VCaP (cell line): ENCODE data around the gene FRAS1.
"Not testable (repeated sequence)": the region's sequence is repeated elsewhere in the genome, so short reads cannot be mapped to it uniquely, and the experiment has no call there.

Source experiments
- H3K27ac ChIP-seq: fragments of 450-650 bp; 2 replicates; pipeline ENCODE4 v1.5.1; 2017
- CTCF ChIP-seq: fragments of 450-650 bp; conservative IDR thresholded peaks from 2 replicates; pipeline ENCODE4 v1.5.1; 2017; ENCODE audit warnings: mild to moderate bottlenecking, moderate library complexity

Gene FRAS1

GRCh38 chr4:78237360-78237759 is 180.2 kb downstream of the FRAS1 start:
- no peak for TF ChIP-seq CTCF
- H3K27ac ChIP-seq = no peak overlapping the region

- no peak for TF ChIP-seq CTCF
- H3K27ac ChIP-seq = no peak overlapping the region
Observed at GRCh38 chr4:78242071-78242470, 184.9 kb downstream of the FRAS1 start.

- no peak overlapping the region for H3K27ac ChIP-seq
- TF ChIP-seq CTCF = no peak
Observed at GRCh38 chr4:78244705-78245485, 187.8 kb downstream of the FRAS1 start.

- no peak overlapping the region for H3K27ac ChIP-seq
- no peak for TF ChIP-seq CTCF
Observed at GRCh38 chr4:78247536-78248285, 190.6 kb downstream of the FRAS1 start.

GRCh38 chr4:78250500-78250899 is 193.4 kb downstream of the FRAS1 start:
- TF ChIP-seq CTCF = no peak

GRCh38 chr4:78252773-78253172 is 195.7 kb downstream of the FRAS1 start:
- not testable (repeated sequence) for H3K27ac ChIP-seq

More at GRCh38 chr4:78250500-78250899, 193.4 kb downstream of the FRAS1 start:
- no peak overlapping the region for H3K27ac ChIP-seq

GRCh38 chr4:78254893-78255292 is 197.8 kb downstream of the FRAS1 start:
- H3K27ac ChIP-seq = no peak overlapping the region
- TF ChIP-seq CTCF = no peak

- H3K27ac ChIP-seq = no peak overlapping the region
Observed at GRCh38 chr4:78265006-78265405, 207.9 kb downstream of the FRAS1 start.

More at GRCh38 chr4:78265006-78265405, 207.9 kb downstream of the FRAS1 start:
- no peak for TF ChIP-seq CTCF
